GM18873 (cell line): ENCODE results near the gene RPL9.
A peak's percentile ranks its signal among the peaks of the same experiment; 100 is the strongest.
"Not testable (repeated sequence)": the region's sequence is repeated elsewhere in the genome, so short reads cannot be mapped to it uniquely, and the experiment has no call there.

Experiments used
- ATAC-seq: cut with Tn5 transposase; IDR thresholded peaks from one replicate; pipeline ENCODE4 v1.9.1; 2021; ENCODE audit warnings: mild to moderate bottlenecking, moderate library complexity, moderate number of reproducible peaks; ENCODE audit not compliant: unreplicated experiment, low FRiP score

RPL9 gene

GRCh38 chr4:39467464-39467863 is 8.7 kb upstream of the RPL9 start:
- no peak for ATAC-seq

DNA sequence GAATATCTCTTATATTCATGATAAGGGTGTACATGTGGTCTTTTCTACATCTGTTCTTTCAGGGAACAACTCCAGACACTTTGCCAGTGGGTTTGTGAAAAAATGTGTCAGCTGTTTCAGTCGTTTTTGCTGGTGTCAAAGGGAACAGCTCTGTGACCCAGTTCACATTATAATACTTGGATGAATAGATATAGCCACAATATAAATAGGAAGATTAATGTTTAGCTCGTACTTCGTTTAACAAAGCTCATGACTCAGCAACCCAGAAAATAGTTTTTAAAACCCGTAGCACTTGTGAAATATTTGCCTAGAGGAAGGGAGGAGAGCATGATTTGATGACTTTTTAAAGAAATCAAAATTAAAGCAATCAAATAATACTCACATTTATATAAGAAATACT is 8.0 kb upstream of the RPL9 start:
- ATAC-seq: no peak

DNA sequence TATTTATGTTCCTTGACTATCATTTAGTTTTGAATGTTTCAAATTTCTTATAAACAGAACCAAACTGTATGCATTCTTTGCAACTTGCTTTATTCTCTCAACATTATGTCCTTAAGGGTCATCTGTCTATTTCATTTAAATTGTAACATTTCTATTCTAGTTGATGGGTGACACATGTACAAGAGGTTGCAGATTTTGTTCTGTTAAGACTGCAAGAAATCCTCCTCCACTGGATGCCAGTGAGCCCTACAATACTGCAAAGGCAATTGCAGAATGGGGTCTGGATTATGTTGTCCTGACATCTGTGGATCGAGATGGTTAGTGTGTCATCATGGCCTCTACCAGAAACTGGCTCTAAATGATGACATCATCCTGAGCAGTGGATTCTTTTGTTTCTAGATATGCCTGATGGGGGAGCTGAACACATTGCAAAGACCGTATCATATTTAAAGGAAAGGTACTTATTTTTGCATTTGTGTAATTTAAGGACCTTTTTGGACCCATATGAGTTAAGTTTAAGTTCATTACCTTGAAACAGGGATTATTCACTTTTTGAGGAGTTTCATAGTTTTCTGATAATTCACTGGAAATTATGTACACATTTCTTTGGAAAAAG is 6.3 kb upstream of the RPL9 start:
- ATAC-seq: no peak

DNA sequence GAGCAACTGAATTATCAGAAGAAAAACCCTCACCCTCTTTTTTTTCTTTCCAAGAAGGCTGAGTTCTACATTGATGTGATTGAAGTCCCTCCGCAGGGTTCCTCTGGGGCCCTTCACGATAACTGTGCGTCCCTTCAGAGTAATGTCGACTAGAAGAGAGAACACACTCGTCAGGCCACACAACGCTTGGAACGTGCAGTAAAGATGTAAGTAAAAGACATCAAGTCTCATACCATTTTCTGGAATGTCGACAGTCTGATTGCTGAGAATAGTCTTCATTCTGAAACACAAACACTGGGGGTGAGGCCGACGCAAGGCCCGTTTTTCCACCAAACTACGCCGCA is 589 bp downstream of the RPL9 start:
- not testable (repeated sequence) for ATAC-seq

DNA sequence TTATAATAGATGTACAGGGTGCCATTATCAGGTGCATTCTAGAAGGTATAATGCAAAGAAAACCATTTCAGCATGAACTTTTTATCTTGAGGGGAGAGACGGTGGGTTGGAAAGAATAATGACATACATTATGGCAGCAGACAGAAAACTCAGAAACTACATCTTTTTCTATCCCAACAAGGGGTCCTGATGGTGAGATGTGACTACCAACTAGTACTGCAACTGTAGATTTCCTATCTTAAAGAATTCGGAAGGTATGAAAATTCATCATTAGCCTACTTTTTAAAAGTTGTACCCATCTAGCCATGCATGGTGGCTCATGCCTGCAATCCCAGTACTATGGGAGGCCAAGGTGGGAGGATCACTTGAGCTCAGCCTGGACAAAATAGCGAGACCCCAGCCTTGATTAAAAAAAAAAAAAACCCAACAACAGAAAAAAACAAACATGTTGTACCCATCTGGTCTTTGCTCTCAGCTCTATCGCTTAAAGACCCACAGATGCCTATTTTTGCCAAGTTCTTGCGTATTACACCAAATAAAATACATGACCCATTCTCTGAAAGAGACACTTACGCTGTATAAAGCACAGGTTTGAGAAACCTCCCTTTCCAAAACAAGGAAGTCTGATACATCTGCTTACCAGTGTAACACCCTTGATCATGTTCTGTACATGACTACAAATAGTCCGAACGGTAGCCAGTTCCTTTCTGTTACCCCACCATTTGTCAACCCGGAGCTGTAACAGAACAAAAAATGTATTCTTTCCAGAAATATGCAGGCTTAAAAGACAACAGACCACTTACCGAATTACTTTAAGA is 1.6 kb downstream of the RPL9 start:
- ATAC-seq: no peak

DNA sequence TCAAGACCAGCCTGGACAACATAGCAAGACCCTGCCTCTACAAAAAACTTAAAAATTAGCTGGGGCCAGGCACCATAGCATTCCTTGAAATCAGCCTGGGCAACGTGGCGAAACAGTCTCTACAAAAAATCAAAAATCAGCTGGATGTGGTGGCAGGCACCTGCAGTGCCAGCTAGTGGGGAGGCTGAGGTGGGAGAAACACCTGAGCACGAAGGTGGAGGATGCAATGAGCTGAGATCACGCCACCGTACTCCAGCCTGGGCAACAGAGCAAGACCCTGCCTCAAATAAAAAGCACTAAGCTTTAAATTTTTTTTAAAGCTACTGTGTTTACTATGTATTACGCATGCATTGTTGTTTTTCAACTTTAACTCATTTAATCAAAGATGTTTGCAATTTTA is 3.2 kb downstream of the RPL9 start:
- ATAC-seq: no peak

GRCh38 chr4:39453738-39454137 is 5.0 kb downstream of the RPL9 start:
- no peak for ATAC-seq

DNA sequence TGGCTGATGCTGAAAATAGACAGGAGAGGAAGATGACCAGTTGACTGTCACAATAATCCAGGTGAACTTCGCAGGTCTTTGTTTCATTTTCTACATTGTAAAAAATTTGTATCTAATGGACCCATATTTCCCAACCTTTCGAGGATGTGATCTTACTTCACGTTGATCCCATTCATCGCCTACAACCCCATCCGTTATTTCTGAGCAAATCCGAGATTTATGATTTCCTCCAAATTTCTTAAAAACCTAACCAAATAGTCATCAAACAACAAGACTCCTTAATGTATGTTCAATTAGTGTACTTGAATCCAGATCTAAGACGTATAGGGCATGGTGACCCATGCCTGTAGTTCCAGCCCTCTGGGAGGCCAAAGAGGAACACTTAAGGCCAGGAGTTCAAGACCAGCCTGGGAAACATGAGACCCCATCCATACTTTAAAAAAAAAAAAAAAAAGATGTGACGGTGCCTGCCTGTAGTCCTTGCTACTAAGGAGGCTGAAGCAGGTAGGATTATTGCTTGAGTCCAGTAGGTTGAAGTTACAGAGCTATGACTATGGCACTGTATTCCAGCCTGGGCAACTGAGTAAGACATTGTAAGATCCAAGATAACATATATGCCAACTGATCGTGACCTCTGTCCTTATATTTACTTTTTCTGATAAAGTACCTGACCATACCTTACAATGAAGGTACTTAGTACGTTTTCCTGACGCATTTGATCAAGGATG is 5.7 kb downstream of the RPL9 start:
- ATAC-seq: no peak

DNA sequence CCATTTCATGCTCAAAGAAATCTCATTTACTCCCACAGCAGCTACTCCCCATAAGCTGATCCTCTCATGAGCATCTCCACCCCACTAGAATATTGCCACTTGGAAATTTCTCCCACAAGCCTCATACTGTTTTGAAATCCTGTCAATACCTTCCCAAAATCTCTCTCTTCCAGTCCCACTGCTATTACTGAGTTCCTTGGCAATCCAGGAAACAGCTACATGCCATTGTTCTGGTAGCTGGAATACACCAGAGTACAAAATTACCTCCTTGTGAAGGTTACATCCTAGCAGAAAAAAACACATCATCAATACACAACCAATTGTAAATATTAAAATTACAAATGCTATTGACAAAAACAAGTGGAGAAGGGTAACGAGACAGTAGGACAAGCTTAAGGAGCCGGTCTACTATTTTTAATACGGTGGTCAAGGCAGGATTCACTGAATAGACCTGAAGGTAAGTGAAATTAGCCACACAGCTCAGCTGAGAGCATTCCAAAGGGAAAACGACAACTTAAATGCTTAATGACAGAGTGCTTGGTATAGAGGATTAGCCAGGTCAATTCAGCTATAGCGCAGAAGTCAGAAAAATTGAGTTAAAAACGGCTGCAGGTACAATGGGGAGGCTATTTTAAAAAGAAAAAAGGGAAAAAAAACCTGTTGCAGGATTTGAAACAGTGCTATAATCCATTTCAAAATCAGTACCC is 6.4 kb downstream of the RPL9 start:
- ATAC-seq: no peak

- ATAC-seq: no peak
Observed at GRCh38 chr4:39451423-39452023, 7.2 kb downstream of the RPL9 start.

GRCh38 chr4:39450618-39451017 is 8.1 kb downstream of the RPL9 start:
- ATAC-seq: no peak

DNA sequence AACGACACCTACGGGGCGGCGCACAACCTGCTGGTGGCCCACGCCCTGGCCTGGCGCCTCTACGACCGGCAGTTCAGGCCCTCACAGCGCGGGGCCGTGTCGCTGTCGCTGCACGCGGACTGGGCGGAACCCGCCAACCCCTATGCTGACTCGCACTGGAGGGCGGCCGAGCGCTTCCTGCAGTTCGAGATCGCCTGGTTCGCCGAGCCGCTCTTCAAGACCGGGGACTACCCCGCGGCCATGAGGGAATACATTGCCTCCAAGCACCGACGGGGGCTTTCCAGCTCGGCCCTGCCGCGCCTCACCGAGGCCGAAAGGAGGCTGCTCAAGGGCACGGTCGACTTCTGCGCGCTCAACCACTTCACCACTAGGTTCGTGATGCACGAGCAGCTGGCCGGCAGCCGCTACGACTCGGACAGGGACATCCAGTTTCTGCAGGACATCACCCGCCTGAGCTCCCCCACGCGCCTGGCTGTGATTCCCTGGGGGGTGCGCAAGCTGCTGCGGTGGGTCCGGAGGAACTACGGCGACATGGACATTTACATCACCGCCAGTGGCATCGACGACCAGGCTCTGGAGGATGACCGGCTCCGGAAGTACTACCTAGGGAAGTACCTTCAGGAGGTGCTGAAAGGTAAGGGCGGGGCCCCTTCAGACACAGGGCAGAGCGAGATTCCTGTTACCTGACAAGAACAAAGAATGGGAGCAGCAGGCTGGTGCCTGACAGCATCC is 11.7 kb downstream of the RPL9 start:
- peak; percentile 78 for ATAC-seq

GRCh38 chr4:39446483-39446841 is 12.3 kb downstream of the RPL9 start:
- no peak for ATAC-seq

- no peak for ATAC-seq
Observed at GRCh38 chr4:39442998-39443397, 15.7 kb downstream of the RPL9 start.

GRCh38 chr4:39441593-39441992 is 17.1 kb downstream of the RPL9 start:
- no peak for ATAC-seq

DNA sequence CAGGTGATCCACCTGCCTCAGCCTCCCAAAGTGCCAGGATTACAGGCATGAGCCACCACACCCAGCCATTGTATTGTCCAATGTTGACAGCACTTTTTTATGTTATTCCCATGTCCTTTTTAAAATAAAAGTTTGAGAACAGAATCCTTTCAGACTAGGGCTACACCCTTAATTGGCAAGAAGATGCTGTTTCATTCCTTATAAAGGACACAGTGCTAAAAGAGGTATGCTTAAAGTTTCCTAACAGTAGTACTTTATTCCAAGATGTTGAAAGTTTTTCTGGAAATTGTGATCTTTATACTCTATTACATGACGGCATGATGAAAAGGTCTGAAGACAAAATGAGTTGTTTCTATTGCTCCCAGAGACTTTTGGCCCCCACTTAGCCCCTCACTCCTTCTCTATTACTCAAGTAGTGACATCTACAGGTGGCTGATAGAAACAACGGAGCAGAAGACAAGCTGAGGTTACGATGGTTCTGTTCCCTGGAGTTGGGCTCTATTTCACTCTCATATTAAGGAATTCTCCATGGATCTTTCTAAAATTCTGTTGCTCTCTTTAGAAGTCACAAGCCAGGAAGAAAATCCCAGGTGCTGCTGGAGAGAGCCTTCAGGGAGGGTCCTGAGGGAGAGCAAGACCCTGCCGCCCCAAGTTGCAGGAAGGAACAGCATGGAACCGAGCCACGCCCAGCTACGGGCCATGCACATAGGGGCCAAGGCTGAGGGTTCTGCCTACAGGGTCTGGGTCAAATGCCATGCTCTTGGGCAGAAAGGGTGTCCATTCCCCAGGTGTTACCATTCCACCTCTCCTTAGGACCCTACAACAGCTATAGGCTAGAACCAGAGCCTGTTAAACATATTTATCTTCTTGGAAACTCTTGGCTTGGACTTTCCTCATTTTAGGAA is 22.8 kb downstream of the RPL9 start:
- ATAC-seq: no peak

GRCh38 chr4:39433878-39434492 is 24.7 kb downstream of the RPL9 start:
- ATAC-seq: no peak

DNA sequence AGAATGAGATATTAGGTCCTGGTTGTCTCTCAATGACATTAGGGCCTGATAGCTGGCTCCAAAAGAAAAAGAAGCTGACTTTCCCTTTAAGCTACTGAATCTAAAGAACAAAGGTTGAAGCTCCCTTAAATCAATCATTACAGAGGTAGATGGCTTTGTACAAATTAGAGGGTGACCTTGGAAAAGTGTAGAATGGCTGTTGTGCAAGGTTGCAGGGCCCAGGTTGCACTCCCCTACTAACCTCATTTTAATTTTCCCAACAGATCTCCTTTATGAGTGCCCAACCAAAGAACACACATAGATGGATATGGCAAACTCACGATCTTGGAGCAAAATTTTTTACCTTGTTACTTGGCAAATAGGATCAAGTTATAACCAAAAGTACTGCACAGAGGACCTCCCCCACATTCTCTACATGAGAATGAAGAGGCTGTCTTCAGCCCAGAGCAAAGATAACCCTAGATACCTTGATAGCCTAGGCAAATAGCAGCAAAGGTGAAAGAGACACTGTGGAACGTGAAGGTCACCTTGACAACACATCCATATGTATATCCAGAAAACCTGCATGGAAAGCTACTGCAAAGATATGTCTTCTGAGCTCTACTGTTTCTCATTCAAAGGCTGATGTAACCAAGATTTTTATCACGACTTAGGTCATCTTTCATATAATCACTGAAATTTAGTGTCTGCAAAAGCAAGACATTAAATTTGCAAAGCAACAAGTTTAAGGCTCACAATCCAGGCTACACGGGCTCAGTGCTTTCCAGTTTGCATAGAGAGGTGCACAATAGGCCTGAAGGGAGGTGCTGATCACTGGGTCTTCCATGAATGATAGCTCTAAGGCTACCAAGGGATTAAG is 29.0 kb downstream of the RPL9 start:
- ATAC-seq: no peak
